GM04504 (cell line): ENCODE results near the gene AK1.

Experiments used
- DNase-seq: peaks from one replicate; pipeline ENCODE4 v3.0.0-alpha.2; 2012; ENCODE audit warnings: low read depth

The AK1 gene, protein sequence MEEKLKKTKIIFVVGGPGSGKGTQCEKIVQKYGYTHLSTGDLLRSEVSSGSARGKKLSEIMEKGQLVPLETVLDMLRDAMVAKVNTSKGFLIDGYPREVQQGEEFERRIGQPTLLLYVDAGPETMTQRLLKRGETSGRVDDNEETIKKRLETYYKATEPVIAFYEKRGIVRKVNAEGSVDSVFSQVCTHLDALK

DNA sequence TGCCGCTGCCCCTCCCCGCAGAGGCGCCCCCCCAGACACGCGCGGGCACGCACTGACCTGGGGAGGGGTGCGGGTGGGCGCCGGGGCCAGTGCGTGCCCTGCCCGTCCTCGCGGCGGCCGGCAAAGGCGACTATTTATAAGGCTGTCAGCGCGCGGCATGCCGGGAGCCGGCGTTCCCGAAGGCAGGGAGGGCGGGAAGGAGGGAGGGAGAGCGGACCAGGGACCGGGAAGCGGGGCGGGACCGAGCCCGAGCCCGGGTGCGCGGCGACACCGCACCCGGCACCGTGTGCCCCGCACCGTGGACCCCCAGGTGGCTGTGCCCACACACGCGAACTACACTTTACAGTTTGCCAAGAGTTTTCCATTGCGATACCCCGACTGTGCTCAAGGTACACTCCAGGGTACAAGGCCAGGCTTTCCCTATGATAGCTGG is at the start of gene AK1:
AK1 (minus strand) TSS at position 110 of the 433 bp plus-strand sequence. CDS start 3,058 bp downstream, outside the sequence.
- DNase-seq: no peak

DNA sequence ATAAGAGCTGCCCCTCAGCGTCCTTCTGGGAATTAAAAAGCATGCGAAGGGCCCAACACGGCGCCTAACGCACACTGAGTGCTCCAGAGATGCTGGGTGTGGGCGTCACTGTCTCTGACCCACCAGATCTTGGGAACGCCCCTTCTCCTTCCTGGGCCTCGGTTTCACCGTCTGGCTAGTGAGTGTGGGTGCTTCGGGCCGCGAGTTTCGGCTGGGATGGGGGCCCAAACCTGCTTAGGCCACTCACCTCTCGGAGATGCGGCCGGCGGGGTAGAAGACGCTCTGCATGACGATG is 49.4 kb upstream of the AK1 start:
- DNase-seq: no peak

DNA sequence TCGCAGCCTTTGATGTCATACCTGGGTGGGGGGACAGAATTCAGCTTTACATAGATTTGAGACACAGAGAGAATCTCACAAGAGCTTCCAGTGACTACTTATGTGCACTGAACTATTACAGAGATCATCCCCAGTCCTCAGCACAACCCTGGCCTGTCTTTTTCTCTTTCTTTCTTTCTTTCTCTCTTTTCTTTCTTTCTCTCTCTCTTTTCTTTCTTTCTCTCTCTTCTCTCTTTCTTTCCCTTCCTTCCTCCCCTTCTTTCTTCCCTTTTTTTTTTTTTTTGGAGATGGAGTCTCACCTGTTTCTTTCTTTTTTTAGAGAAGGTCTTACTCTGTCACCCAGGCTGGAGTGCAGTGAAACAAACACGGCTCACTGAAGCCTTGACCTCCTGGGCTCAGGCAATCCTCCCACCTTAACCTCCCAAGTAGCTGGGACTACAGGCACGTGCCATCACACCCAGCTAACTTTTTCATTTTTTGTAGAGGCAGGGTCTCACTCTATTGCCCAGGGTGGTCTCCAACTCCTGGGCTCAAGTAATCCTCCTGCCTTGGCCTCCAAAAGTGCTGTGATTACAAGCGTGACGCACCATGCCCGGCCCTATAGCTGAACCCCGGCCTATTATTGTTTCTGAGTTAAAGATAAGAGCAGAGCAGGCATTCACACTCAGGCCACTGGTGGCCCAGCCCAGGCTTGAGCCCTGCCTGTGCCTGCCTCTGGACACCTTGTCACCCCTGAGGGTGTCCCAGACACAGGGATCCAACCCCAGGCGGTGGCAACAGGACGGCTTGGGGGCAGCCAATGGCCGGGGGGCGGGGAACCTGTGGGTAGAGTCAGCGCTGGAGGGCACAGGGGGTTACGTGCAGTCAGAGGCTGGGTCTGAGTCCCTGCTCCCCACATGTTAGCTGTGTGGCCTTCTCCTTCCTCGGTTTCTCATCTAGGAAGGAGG is 48.8 kb upstream of the AK1 start:
- DNase-seq: no peak

DNA sequence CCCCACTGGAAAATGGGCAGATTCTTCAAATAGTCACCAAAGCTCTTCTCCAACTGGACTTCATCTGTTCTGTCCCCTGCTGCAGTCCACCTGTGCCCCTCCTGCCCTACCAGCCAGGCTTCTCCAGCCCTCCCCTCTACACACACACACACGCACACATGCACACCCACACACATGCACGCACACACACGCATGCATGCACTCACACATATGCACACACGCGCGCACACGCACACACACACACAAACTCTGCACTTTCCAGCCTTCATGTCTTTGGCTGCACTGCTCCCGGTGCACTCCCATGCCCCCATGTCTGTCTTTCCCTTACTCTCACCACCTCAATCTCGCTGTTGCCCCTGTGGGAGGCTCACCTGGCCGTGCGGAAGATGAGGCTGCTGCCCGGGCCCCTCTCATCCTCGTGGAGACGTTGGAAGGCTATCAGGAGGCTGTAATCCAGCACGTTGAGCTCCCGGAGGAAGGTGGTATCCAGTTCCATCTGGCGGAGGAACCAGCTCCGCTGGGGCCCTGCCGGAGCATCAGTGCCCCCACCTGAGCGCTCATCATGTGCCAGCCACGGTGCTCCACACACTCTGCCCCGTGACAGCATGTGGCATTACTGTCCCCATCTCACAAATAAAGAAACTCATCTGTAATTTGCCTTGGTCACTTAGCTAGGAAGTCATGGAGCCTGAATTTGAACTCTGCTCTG is 47.4 kb upstream of the AK1 start:
- no peak for DNase-seq

GRCh38 chr9:127923771-127924170 is 46.3 kb upstream of the AK1 start:
- DNase-seq: peak; percentile 95

GRCh38 chr9:127923046-127923445 is 45.6 kb upstream of the AK1 start:
- DNase-seq: no peak

DNA sequence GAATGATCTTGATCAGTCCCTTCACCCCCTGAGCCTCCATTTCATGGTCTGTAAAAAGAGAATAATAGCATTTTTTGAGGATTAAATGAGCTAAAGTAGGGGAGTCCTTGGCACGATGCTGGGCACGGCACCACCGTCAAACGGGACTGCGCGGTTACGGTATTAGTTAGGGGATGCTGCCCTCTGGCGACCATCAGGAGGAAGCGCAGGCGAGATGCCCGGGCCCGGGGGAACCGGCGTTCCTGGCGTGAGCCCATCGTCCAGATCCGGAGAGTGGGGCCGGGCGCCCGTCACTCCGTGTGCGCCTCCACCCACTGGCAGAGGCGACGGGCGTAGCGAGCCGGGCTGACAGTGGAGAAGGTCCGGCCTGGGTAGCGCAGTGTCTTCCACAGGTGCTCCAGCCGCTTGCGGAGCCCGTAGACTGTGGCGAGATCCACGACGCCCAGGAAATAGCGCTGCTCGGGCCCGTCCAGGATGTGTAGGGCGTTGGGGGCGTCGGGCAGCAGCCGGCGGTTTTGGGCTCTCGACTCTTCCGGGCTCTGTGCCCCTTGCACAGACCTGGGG is 44.2 kb upstream of the AK1 start:
- no peak for DNase-seq

- DNase-seq: no peak
These were observed 43.3 kb upstream of the AK1 start for GRCh38 chr9:127920794-127921193.

DNA sequence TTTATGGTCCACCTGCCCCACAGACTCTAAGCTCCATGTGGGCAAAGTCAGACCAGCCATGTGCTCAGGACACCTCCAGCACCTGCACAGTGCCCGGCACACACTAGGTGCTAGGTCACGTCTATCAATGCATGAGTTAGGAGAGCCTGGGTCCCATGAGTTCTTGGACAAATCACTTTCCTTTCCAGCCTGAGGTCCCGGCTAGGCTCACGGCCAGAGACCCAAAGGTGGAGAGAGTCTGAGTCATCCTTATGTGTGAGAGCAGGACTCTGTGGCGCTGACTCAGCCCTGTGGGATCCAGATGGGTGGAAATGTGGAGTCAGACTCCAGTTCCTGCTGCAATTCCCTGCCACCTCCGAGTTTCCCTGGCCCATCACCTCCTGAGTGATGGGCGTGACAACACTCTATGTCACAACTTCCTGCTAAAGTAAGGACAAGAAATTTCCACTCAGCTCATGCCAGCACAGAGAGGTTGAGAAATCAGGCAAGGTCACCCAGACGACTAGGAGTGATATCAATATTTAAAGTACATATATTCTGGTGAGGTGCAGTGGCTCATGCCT is 41.9 kb upstream of the AK1 start:
- peak; percentile 100 for DNase-seq

DNA sequence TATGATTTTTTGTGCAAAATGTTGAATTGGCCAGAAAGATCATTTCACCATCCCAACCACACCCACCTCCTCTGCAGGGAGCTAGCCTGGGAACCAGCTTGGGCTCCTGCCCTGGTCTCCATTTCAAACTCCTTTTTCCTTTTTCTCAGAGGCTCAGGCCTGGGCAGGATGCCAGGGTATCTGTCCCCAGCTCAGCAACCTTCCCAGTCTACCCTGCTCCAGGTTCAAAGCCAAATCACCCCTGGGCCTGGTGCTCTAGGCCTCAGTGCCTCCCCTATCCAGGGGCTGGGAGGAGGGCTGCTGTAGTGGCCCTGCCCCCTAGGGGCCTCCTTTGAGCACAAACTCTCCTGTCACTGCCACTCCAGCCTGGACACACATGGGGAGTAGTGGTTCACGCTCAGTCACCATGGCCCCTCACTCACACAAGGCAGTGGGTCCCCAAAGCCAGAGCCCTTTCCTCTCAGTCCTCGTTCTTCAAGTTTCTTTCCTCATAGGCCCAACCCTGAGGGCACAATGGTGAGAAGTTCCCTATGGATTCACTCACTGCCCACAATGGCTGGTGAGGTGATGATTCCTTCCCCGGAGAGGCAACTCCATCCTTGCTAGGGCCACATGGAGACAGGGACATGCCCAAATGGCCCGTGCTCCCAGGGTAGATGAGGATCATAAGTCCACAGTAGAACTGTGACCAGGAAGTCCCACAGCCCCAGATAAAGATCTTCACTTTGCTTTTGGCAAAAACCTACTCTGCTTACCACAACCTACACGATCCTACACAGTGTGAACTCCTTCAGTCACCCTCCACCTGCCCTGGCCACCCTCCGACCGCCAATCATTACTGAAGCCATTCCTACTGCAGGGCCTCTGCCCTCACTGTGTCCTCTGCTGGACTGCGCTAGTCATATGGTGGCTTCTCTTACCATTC is 41.0 kb upstream of the AK1 start:
- DNase-seq: no peak

- no peak for DNase-seq
These were observed 40.1 kb upstream of the AK1 start for GRCh38 chr9:127917603-127918002.

GRCh38 chr9:127916720-127917581 is 39.5 kb upstream of the AK1 start, which contains the start of gene ST6GALNAC4:
TSS of gene ST6GALNAC4 (minus strand) at chr9:127917041. CDS start at chr9:127916419, 622 bp downstream.
- peak; percentile 78 for DNase-seq

- DNase-seq: no peak
These were observed 38.6 kb upstream of the AK1 start for GRCh38 chr9:127915801-127916719.

DNA sequence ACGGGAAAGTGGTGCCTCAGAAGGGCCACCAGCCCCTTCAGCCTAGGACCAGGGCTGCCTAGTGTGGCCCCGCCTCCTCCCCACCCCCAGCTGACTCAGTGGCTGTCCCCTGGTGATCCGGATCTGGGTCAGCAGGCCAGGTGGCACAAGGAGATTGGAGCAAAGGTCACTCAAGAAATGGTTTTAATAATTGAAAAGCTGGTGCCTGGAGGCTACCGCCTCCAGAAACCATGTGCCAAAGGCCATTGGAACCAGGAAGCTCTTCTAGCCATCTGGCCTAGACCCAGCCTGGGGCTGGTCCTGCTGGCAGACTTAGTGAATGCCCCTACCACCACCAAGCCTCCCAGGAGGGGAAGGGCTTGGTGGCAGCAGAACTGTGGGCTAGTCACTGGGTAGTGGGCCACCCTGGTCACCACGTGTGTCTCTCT is 37.9 kb upstream of the AK1 start:
- DNase-seq: no peak

- no peak for DNase-seq
These were observed 36.2 kb upstream of the AK1 start for GRCh38 chr9:127913682-127914081.

GRCh38 chr9:127912882-127913281 is 35.4 kb upstream of the AK1 start:
- DNase-seq: no peak

DNA sequence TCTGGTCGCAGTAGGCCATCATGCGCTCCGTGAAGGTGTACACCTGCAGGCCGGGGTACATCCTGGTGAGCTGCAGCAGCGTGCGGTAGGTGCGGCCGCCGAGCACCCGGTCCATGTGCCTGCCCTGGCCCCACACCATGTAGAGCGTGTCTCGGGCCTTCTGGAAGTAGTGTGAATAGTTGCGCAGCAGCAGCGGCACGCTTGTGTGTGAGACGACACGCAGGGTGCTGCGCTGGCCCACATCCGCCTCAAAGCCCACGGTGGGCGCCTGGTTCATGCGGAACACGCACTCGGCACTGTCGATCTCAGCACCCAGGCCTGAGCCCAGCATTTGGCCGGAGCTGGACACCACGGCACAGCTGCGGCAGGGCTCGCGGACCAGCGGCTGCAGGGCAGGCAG is 34.8 kb upstream of the AK1 start:
- DNase-seq: no peak

- peak; percentile 64 for DNase-seq
These were observed 33.2 kb upstream of the AK1 start for GRCh38 chr9:127910613-127911205.
